COLO668 (cell line): ENCODE data around the gene FAM114A2.

ENCODE experiments used
- DNase-seq: peaks from one replicate; lab custom pipeline; 2025; ENCODE audit not compliant: unreplicated experiment; lab: John Stamatoyannopoulos, UW

FAM114A2 gene

GRCh38 chr5:153987301-153987700 lies 51.4 kb downstream of the FAM114A2 start:
- no peak for DNase-seq

GRCh38 chr5:153985498-153985897 lies 53.2 kb downstream of the FAM114A2 start:
- DNase-seq, result no peak

- no peak for DNase-seq
Measured at GRCh38 chr5:153983885-153984284, 54.8 kb downstream of the FAM114A2 start.

- no peak for DNase-seq
Measured at GRCh38 chr5:153981905-153982605, 56.7 kb downstream of the FAM114A2 start.

- no peak for DNase-seq
Measured at GRCh38 chr5:153979028-153979783, 59.5 kb downstream of the FAM114A2 start.

GRCh38 chr5:153974813-153975163 lies 63.9 kb downstream of the FAM114A2 start:
- no peak for DNase-seq

- no peak for DNase-seq
Measured at GRCh38 chr5:153974131-153974812, 64.4 kb downstream of the FAM114A2 start.

- DNase-seq, result no peak
Measured at GRCh38 chr5:153972240-153972639, 66.5 kb downstream of the FAM114A2 start.

GRCh38 chr5:153970496-153970895 lies 68.2 kb downstream of the FAM114A2 start:
- no peak for DNase-seq

GRCh38 chr5:153969563-153969895 lies 69.2 kb downstream of the FAM114A2 start:
- DNase-seq, result no peak

- DNase-seq, result no peak
Measured at GRCh38 chr5:153968761-153969562, 69.7 kb downstream of the FAM114A2 start.

GRCh38 chr5:153964880-153965645 lies 73.6 kb downstream of the FAM114A2 start:
- DNase-seq, result peak; percentile 42

- DNase-seq, result no peak
Measured at GRCh38 chr5:153964191-153964879, 74.4 kb downstream of the FAM114A2 start.

- DNase-seq, result no peak
Measured at GRCh38 chr5:153960269-153961215, 78.2 kb downstream of the FAM114A2 start.

- DNase-seq, result no peak
Measured at GRCh38 chr5:153959134-153959957, 79.4 kb downstream of the FAM114A2 start.

- DNase-seq, result no peak
Measured at GRCh38 chr5:153957205-153957604, 81.5 kb downstream of the FAM114A2 start.

GRCh38 chr5:153953411-153953810 lies 85.3 kb downstream of the FAM114A2 start:
- no peak for DNase-seq

GRCh38 chr5:153952893-153953292 lies 85.8 kb downstream of the FAM114A2 start:
- no peak for DNase-seq
